Naive thymus-derived CD4-positive, alpha-beta T cell (primary cell): ENCODE measurements around the gene GDF2. TPM values are rescaled to one million over a fixed set of nuclear protein-coding genes. Genes with fewer than 3 reads are reported as not detected.

ENCODE experiments used
- ATAC-seq: fragments of 150-1000 bp; cut with Tn5 transposase; 2 replicates; pipeline ENCODE4 v1.10.0; 2021; ENCODE audit warnings: mild to moderate bottlenecking, moderate library complexity
- CTCF ChIA-PET: fragments of 350-600 bp; sonication (Branson Sonifier 250); formaldehyde crosslinking; loops from one replicate; lab custom pipeline; 2021; ENCODE audit warnings: antibody characterized with exemption; lab: Charles Lee
- POLR2A ChIA-PET: fragments of 350-600 bp; sonication (Branson Sonifier 250); formaldehyde crosslinking; loops from one replicate; lab custom pipeline; 2021; ENCODE audit warnings: antibody characterized with exemption, inconsistent platforms; lab: Charles Lee
- DNase-seq, 9 donors: peaks; one replicate each; pipeline versions ENCODE4 v3.0.0 to v3.0.0-alpha.2; 2020 to 2022; ENCODE audit warnings: mixed read lengths in 1 of 9
- H3K27ac ChIP-seq: one replicate; pipeline ENCODE4 v1.7.0; 2013; ENCODE audit warnings: mild to moderate bottlenecking, low read depth, low read length, moderate library complexity
- H3K27me3 ChIP-seq, 2 donors: one replicate each; pipeline ENCODE4 v1.7.0; 2013; ENCODE audit warnings: low read length in 2 of 2, mild to moderate bottlenecking in 2 of 2, moderate library complexity in 2 of 2; ENCODE audit not compliant: control insufficient read depth in 2 of 2, insufficient read depth in 2 of 2
- H3K36me3 ChIP-seq, 3 experiments: 1 replicate in 2 of 3; 2 replicates in 1 of 3; pipeline ENCODE4 v1.7.0; 2013; ENCODE audit warnings: low read length in 3 of 3, mild to moderate bottlenecking in 3 of 3, moderate library complexity in 1 of 3; ENCODE audit not compliant: insufficient read depth in 3 of 3, control insufficient read depth in 2 of 3
- H3K4me1 ChIP-seq, 2 donors: one replicate each; pipeline ENCODE4 v1.7.0; 2013; ENCODE audit warnings: low read length in 2 of 2, mild to moderate bottlenecking in 2 of 2, moderate library complexity in 1 of 2; ENCODE audit not compliant: control insufficient read depth in 2 of 2, insufficient read depth in 2 of 2
- H3K4me3 ChIP-seq: 2 replicates; pipeline ENCODE4 v1.7.0; 2013; ENCODE audit warnings: mild to moderate bottlenecking, low read length
- H3K9me3 ChIP-seq, 3 experiments: 1 replicate in 2 of 3; 2 replicates in 1 of 3; pipeline ENCODE4 v1.7.0; 2013; ENCODE audit warnings: low read length in 3 of 3; ENCODE audit not compliant: control insufficient read depth in 2 of 3
- H3K27ac Mint-ChIP-seq, 9 donors: one replicate each; pipeline ENCODE4 v1.8.0; 2020 to 2022; ENCODE audit warnings: mixed read lengths in 9 of 9, mild to moderate bottlenecking in 8 of 9, moderate library complexity in 5 of 9, inconsistent platforms in 2 of 9
- H3K27me3 Mint-ChIP-seq, 5 donors: one replicate each; pipeline ENCODE4 v1.8.0; 2021 to 2022; ENCODE audit warnings: mixed read lengths in 5 of 5, mild to moderate bottlenecking in 1 of 5
- H3K36me3 Mint-ChIP-seq, 5 donors: one replicate each; pipeline ENCODE4 v1.8.0; 2020 to 2022; ENCODE audit warnings: mixed read lengths in 5 of 5, mild to moderate bottlenecking in 3 of 5, inconsistent platforms in 1 of 5
- H3K4me1 Mint-ChIP-seq, 7 donors: one replicate each; pipeline ENCODE4 v1.8.0; 2020 to 2022; ENCODE audit warnings: mixed read lengths in 7 of 7, mild to moderate bottlenecking in 3 of 7, inconsistent platforms in 1 of 7
- H3K4me3 Mint-ChIP-seq, 10 donors: one replicate each; pipeline ENCODE4 v1.8.0; 2020 to 2022; ENCODE audit warnings: mild to moderate bottlenecking in 10 of 10, mixed read lengths in 10 of 10, moderate library complexity in 6 of 10, inconsistent platforms in 2 of 10
- H3K9me3 Mint-ChIP-seq, 11 donors: one replicate each; pipeline ENCODE4 v1.8.0; 2020 to 2022; ENCODE audit warnings: mixed read lengths in 11 of 11, mild to moderate bottlenecking in 4 of 11, inconsistent platforms in 1 of 11, moderate library complexity in 1 of 11
- intact Hi-C, 2 donors: fragments of 100-400 bp; cut with micrococcal nuclease; formaldehyde crosslinking; loops; one replicate each; pipeline ENCODE4 v1.15.1; 2023
- polyA plus RNA-seq, 2 donors: library from polyadenylated mRNA; unstranded; fragments of 300-500 nt; fragmentation: Illumina TruSeq; gene quantifications; one replicate each; pipeline ENCODE4 v1.2.3, GENCODE V29; 2021
- total RNA-seq, 6 experiments: library from RNA in 5 of 6; stranded (reverse) in 5 of 6; gene quantifications; 1 replicate in 5 of 6; 2 replicates in 1 of 6; pipeline ENCODE4 v1.2.3 and lab custom pipeline; 2021 to 2026

Gene GDF2
- total and polyA plus RNA-seq, 7 experiments from 2014 or later, result not detected

GRCh38 chr10:47316131-47316530 is 6.1 kb upstream of the GDF2 start:
- H3K27ac ChIP-seq, result no peak overlapping the region
- Mint-ChIP-seq H3K27me3 (peaks cover 0 to 6% (median 0%) of the 10 kb centered on the region in 5 donors), H3K4me1 (peaks cover 2 to 15% (median 12%) of the 10 kb centered on the region in 7 donors), H3K27ac (no peak overlapping the region), H3K36me3 (no peaks in the 10 kb centered on the region), H3K9me3 (no peaks in the 10 kb centered on the region), H3K4me3 (no peak overlapping the region)
- H3K36me3 ChIP-seq, result no peaks in the 10 kb centered on the region
- H3K4me1 ChIP-seq, result peaks cover 9 to 12% of the 10 kb centered on the region in 2 donors
- intact Hi-C loops, result no loop called here
- H3K27me3 ChIP-seq, result no peaks in the 10 kb centered on the region
- ChIA-PET POLR2A (interaction anchor here (0.8 kb wide), 1 partner anchor 271 kb away, joined by 3 read pairs; no protein-coding TSS in a partner anchor), CTCF (interaction anchor here (6.4 kb wide), 2 partner anchors 269 to 290 kb away, joined by 93 to 155 read pairs; no protein-coding TSS in a partner anchor)
- no peak overlapping the region for H3K4me3 ChIP-seq
- no peak for DNase-seq
- H3K9me3 ChIP-seq, result no peaks in the 10 kb centered on the region
- ATAC-seq, result no peak

- ATAC-seq (no peak), DNase-seq (no peak)
- Histone ChIP-seq H3K36me3 (no peaks in the 10 kb centered on the region), H3K9me3 (no peaks in the 10 kb centered on the region), H3K4me3 (no peak overlapping the region), H3K27ac (no peak overlapping the region), H3K4me1 (peaks cover 2% of the 10 kb centered on the region in 2 donors), H3K27me3 (no peaks in the 10 kb centered on the region)
- CTCF ChIA-PET, result no interaction called here
- H3K27me3 Mint-ChIP-seq, result peaks cover 0 to 7% (median 0%) of the 10 kb centered on the region in 5 donors
- no peak overlapping the region for H3K4me3 Mint-ChIP-seq
- intact Hi-C loops, result no loop called here
- H3K27ac Mint-ChIP-seq, result no peak overlapping the region
- H3K9me3 Mint-ChIP-seq, result no peaks in the 10 kb centered on the region
- POLR2A ChIA-PET, result no interaction called here
- H3K36me3 Mint-ChIP-seq, result no peaks in the 10 kb centered on the region
- H3K4me1 Mint-ChIP-seq, result peaks cover 0 to 4% (median under 1%) of the 10 kb centered on the region in 7 donors
Measured at GRCh38 chr10:47317251-47317650, 5.0 kb upstream of the GDF2 start.

- peaks cover 0 to 8% (median 0%) of the 10 kb centered on the region in 5 donors for H3K27me3 Mint-ChIP-seq
Measured at GRCh38 chr10:47318706-47319105, 3.5 kb upstream of the GDF2 start.

GRCh38 chr10:47319784-47320183 is 2.5 kb upstream of the GDF2 start:
- POLR2A ChIA-PET, result no interaction called here
- no peak overlapping the region for H3K4me3 Mint-ChIP-seq
- H3K27ac Mint-ChIP-seq, result no peak overlapping the region
- Histone ChIP-seq H3K27me3 (no peaks in the 10 kb centered on the region), H3K27ac (no peak overlapping the region), H3K4me1 (no peaks in the 10 kb centered on the region), H3K9me3 (no peaks in the 10 kb centered on the region), H3K36me3 (no peaks in the 10 kb centered on the region), H3K4me3 (no peak overlapping the region)
- no peak for DNase-seq
- H3K27me3 Mint-ChIP-seq, result peaks cover 0 to 8% (median under 1%) of the 10 kb centered on the region in 5 donors
- no peaks in the 10 kb centered on the region for H3K36me3 Mint-ChIP-seq
- intact Hi-C loops, result no loop called here
- no peaks in the 10 kb centered on the region for H3K9me3 Mint-ChIP-seq
- ATAC-seq, result no peak
- H3K4me1 Mint-ChIP-seq, result no peaks in the 10 kb centered on the region
- CTCF ChIA-PET, result no interaction called here

More at GRCh38 chr10:47318706-47319105, 3.5 kb upstream of the GDF2 start:
- ATAC-seq (no peak), DNase-seq (no peak)
- Histone ChIP-seq H3K36me3 (no peaks in the 10 kb centered on the region), H3K27me3 (no peaks in the 10 kb centered on the region), H3K4me1 (no peaks in the 10 kb centered on the region), H3K9me3 (no peaks in the 10 kb centered on the region), H3K4me3 (no peak overlapping the region), H3K27ac (no peak overlapping the region)
- intact Hi-C loops, result no loop called here
- no peak overlapping the region for H3K4me3 Mint-ChIP-seq
- no peaks in the 10 kb centered on the region for H3K9me3 Mint-ChIP-seq
- no peaks in the 10 kb centered on the region for H3K36me3 Mint-ChIP-seq
- POLR2A ChIA-PET, result no interaction called here
- H3K4me1 Mint-ChIP-seq, result no peaks in the 10 kb centered on the region
- no peak overlapping the region for H3K27ac Mint-ChIP-seq
- CTCF ChIA-PET, result no interaction called here

- Mint-ChIP-seq H3K27me3 (peaks cover 0 to 8% (median 4%) of the 10 kb centered on the region in 5 donors), H3K9me3 (no peaks in the 10 kb centered on the region), H3K36me3 (no peaks in the 10 kb centered on the region), H3K4me1 (no peaks in the 10 kb centered on the region), H3K27ac (no peak overlapping the region), H3K4me3 (no peak overlapping the region)
- no peaks in the 10 kb centered on the region for H3K36me3 ChIP-seq
- POLR2A ChIA-PET, result no interaction called here
- ATAC-seq (no peak), DNase-seq (no peak)
- no peak overlapping the region for H3K4me3 ChIP-seq
- no peaks in the 10 kb centered on the region for H3K4me1 ChIP-seq
- H3K27ac ChIP-seq, result no peak overlapping the region
- H3K9me3 ChIP-seq, result no peaks in the 10 kb centered on the region
- intact Hi-C loops, result no loop called here
- H3K27me3 ChIP-seq, result no peaks in the 10 kb centered on the region
- CTCF ChIA-PET, result interaction anchor here (0.6 to 1.4 kb wide), 2 partner anchors 9 to 1443 kb away, joined by 3 to 4 read pairs; no protein-coding TSS in a partner anchor
Measured at GRCh38 chr10:47320812-47321211, 1.4 kb upstream of the GDF2 start.

GRCh38 chr10:47321521-47322195 is 596 bp upstream of the GDF2 start:
- ATAC-seq (no peak), DNase-seq (no peak)
- CTCF ChIA-PET, result interaction anchor here (0.6 to 1.4 kb wide), 2 partner anchors 9 to 1442 kb away, joined by 3 to 4 read pairs; no protein-coding TSS in a partner anchor
- H3K9me3 Mint-ChIP-seq, result no peaks in the 10 kb centered on the region
- POLR2A ChIA-PET, result no interaction called here
- H3K4me1 Mint-ChIP-seq, result no peaks in the 10 kb centered on the region
- no peaks in the 10 kb centered on the region for H3K4me1 ChIP-seq
- H3K27ac Mint-ChIP-seq, result no peak overlapping the region
- peaks cover 0 to 8% (median 4%) of the 10 kb centered on the region in 5 donors for H3K27me3 Mint-ChIP-seq
- H3K27me3 ChIP-seq, result no peaks in the 10 kb centered on the region
- H3K4me3 ChIP-seq, result no peak overlapping the region
- H3K27ac ChIP-seq, result no peak overlapping the region
- H3K36me3 ChIP-seq, result no peaks in the 10 kb centered on the region
- no peaks in the 10 kb centered on the region for H3K36me3 Mint-ChIP-seq
- H3K9me3 ChIP-seq, result no peaks in the 10 kb centered on the region
- no peak overlapping the region for H3K4me3 Mint-ChIP-seq
- intact Hi-C loops, result no loop called here

GRCh38 chr10:47323087-47323486 is 833 bp downstream of the GDF2 start:
- ATAC-seq, result no peak
- CTCF ChIA-PET, result interaction anchor here (1.9 kb wide), 1 partner anchor 275 kb away, joined by 4 read pairs; no protein-coding TSS in a partner anchor

More at GRCh38 chr10:47323087-47323486, 833 bp downstream of the GDF2 start:
- Mint-ChIP-seq H3K36me3 (no peaks in the 10 kb centered on the region), H3K4me3 (no peak overlapping the region), H3K4me1 (no peaks in the 10 kb centered on the region), H3K27me3 (peaks cover 0 to 8% (median 4%) of the 10 kb centered on the region in 5 donors), H3K9me3 (peaks cover 0 to 5% (median 0%) of the 10 kb centered on the region in 11 donors), H3K27ac (no peak overlapping the region)
- no peaks in the 10 kb centered on the region for H3K36me3 ChIP-seq
- H3K27me3 ChIP-seq, result no peaks in the 10 kb centered on the region
- H3K27ac ChIP-seq, result no peak overlapping the region
- no peak for DNase-seq
- intact Hi-C loops, result no loop called here
- no peaks in the 10 kb centered on the region for H3K9me3 ChIP-seq
- POLR2A ChIA-PET, result no interaction called here
- H3K4me3 ChIP-seq, result no peak overlapping the region
- H3K4me1 ChIP-seq, result no peaks in the 10 kb centered on the region
